ENCODE measurements around the gene CCL14. TPM values are rescaled to one million over a fixed set of nuclear protein-coding genes. Genes with fewer than 3 reads are reported as not detected.

Gene CCL14
- total and polyA plus RNA-seq, 2 of the 8 experiments (the other 6 are each of a cell fraction or from before 2014, with no cell fraction given): not detected

DNA sequence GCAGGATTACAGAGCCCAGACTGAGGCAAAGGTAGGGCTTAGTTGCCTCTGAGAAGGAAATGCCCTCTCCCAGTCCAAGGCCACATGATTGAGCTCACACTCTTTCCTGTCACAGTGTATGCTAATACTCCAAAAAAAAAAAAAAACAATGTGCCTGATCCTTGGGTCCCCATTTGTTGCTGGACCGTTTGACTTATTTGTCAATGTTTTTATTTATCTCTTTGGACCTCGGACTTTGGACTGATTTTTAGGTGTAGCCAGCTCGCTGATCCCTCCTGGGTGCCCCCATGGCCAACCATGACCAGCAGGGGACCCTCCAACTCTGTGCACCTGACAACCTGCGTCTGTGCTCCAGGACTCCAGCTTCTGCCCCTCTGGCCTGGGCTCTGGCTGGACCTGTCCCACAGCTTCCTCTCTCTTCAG, 4.6 kb downstream of the CCL14 start:
- H4K20me1 ChIP-seq (replicated peaks in 1 of 2; ENCODE audit: control insufficient read depth in 1 of 2, insufficient read depth in 2 of 2, low read length in 2 of 2): no peaks in the 10 kb centered on the region
- no peaks in the 10 kb centered on the region for H3K27me3 ChIP-seq (replicated peaks in 1 of 4; ENCODE audit: control insufficient read depth in 3 of 4, extremely low read depth in 1 of 4, insufficient read depth in 3 of 4, low read length in 3 of 4)
- FAIRE-seq (no peak), DNase-seq (ENCODE audit: low read depth in 1 of 2, low spot score in 2 of 2) (no peak)
- H3K79me2 ChIP-seq (ENCODE audit: control insufficient read depth in 1 of 2, insufficient read depth in 2 of 2, low read length in 2 of 2): no peaks in the 10 kb centered on the region
- H3K14ac ChIP-seq (ENCODE audit: insufficient read length): no peak overlapping the region
- H3K23ac ChIP-seq (ENCODE audit: insufficient read length): no peak overlapping the region
- H3K4me3 ChIP-seq (ENCODE audit: extremely low read depth in 1 of 4, insufficient read depth in 2 of 4, low read depth in 3 of 4, low read length in 4 of 4): no peak overlapping the region
- no peaks in the 10 kb centered on the region for H3K9me3 ChIP-seq (ENCODE audit: insufficient read depth in 2 of 2, low read depth in 1 of 2, low read length in 1 of 2)
- no peak overlapping the region for H4K91ac ChIP-seq (replicated peaks; ENCODE audit: insufficient read length, low read length)
- H3K56ac ChIP-seq (replicated peaks; ENCODE audit: insufficient read length, low read depth, low read length): no peak overlapping the region
- ChIA-PET CTCF (ENCODE audit: partially characterized antibody) (interaction anchor here (0.7 to 2.4 kb wide), 9 partner anchors 11 to 173 kb away, joined by 3 to 13 read pairs (median 4); no protein-coding TSS in a partner anchor), POLR2A (ENCODE audit: partially characterized antibody) (interaction anchor here (0.6 kb wide), 1 partner anchor 1763 kb away, joined by 4 read pairs; no protein-coding TSS in a partner anchor)
- H4K8ac ChIP-seq (ENCODE audit: extremely low read depth, insufficient read depth, low read length): no peak overlapping the region
- no peak overlapping the region for H3K18ac ChIP-seq (ENCODE audit: extremely low read depth, low read length)
- no peaks in the 10 kb centered on the region for H3K36me3 ChIP-seq (ENCODE audit: control insufficient read depth in 2 of 4, insufficient read depth in 4 of 4, low read length in 3 of 4)
- no peak overlapping the region for H2BK15ac ChIP-seq (ENCODE audit: low read length)
- no peak overlapping the region for H2BK12ac ChIP-seq (ENCODE audit: low read depth, low read length)
- no peak overlapping the region for H2BK120ac ChIP-seq (replicated peaks; ENCODE audit: low read depth, low read length)
- H4K5ac ChIP-seq (ENCODE audit: insufficient read length, low read depth, low read length): no peak overlapping the region
- no peak overlapping the region for H3K9ac ChIP-seq (replicated peaks in 1 of 4; ENCODE audit: extremely low read depth in 1 of 4, low read depth in 3 of 4, low read length in 3 of 4)
- H2BK5ac ChIP-seq (ENCODE audit: low read depth, low read length): no peak overlapping the region
- no peaks in the 10 kb centered on the region for H3K23me2 ChIP-seq (ENCODE audit: low read depth, low read length)
- TF ChIP-seq RAD21 (IDR thresholded peaks at IDR 0.05 in 1 of 2, conservative IDR thresholded peaks at IDR 0.05 in 1 of 2; ENCODE audit: low read depth in 2 of 2, low read length in 2 of 2): peak; percentile 67 to 74
- TF ChIP-seq EP300 (IDR thresholded peaks at IDR 0.05; ENCODE audit: borderline replicate concordance in 1 of 2, low read depth in 2 of 2, low read length in 2 of 2): no peak
- TF ChIP-seq TAF1 (IDR thresholded peaks at IDR 0.05; ENCODE audit: low read depth, low read length): no peak
- no peak for TF ChIP-seq TAF7 (optimal IDR thresholded peaks at IDR 0.05; ENCODE audit: borderline replicate concordance, low read depth, low read length)
- peak; percentile 44 to 52 (median 48) for TF ChIP-seq CTCF (IDR thresholded peaks at IDR 0.05; ENCODE audit: control extremely low read depth in 1 of 3, insufficient read depth in 1 of 3, low read depth in 1 of 3, low read length in 3 of 3)
- no peak overlapping the region for H2BK20ac ChIP-seq (ENCODE audit: low read length)
- H3K4me1 ChIP-seq (replicated peaks in 1 of 4; ENCODE audit: control insufficient read depth in 3 of 4, insufficient read depth in 4 of 4, low read length in 3 of 4): no peaks in the 10 kb centered on the region
- no peak overlapping the region for H2AFZ ChIP-seq (ENCODE audit: low read length)
- H2AK5ac ChIP-seq (ENCODE audit: low read depth, low read length): no peak overlapping the region
- H3K27ac ChIP-seq (ENCODE audit: low read depth, low read length): no peak overlapping the region
- WGBS, 2 experiments (ENCODE audit: extremely low coverage in 1 of 2, insufficient coverage in 1 of 2, insufficient read length in 1 of 2, insufficient replicate concordance in 2 of 2, low coverage in 1 of 2, low lambda C conversion rate in 2 of 2, missing lambda C conversion rate in 1 of 2): 77% methylated on average over 4 of the region's 4 CpGs; no CpG with 5 or more reads in 1 of the 2 experiments
- H3K4ac ChIP-seq (replicated peaks; ENCODE audit: insufficient read length, low read depth, low read length): no peak overlapping the region
- no peak overlapping the region for H3K4me2 ChIP-seq (ENCODE audit: insufficient read depth in 1 of 2, low read depth in 2 of 2, low read length in 2 of 2)
- no peaks in the 10 kb centered on the region for H3K79me1 ChIP-seq (ENCODE audit: low read depth, low read length)
